ENCODE results near the gene NFATC2. TPM values are rescaled to one million over a fixed set of nuclear protein-coding genes. Genes with fewer than 3 reads are reported as not detected.

The NFATC2 gene
- total RNA-seq, 1 donor from 2014 or later = 10.6 TPM

- no peak for DNase-seq (ENCODE audit: low spot score)
Measured at GRCh38 chr20:51391926-51392325, 150.6 kb downstream of the NFATC2 start.

GRCh38 chr20:51389543-51390264, 152.8 kb downstream of the NFATC2 start:
- no peak for DNase-seq (ENCODE audit: low spot score)

GRCh38 chr20:51388756-51389542, 153.6 kb downstream of the NFATC2 start:
- DNase-seq (ENCODE audit: low spot score) = no peak

- DNase-seq (ENCODE audit: low spot score) = no peak
Measured at GRCh38 chr20:51388227-51388626, 154.3 kb downstream of the NFATC2 start.

- DNase-seq (ENCODE audit: low spot score) = no peak
Measured at GRCh38 chr20:51387125-51387875, 155.2 kb downstream of the NFATC2 start.

GRCh38 chr20:51386586-51386985, 155.9 kb downstream of the NFATC2 start:
- DNase-seq (ENCODE audit: low spot score) = no peak

GRCh38 chr20:51385646-51386530, 156.6 kb downstream of the NFATC2 start:
- DNase-seq (ENCODE audit: low spot score) = no peak

- DNase-seq (ENCODE audit: low spot score) = no peak
Measured at GRCh38 chr20:51384875-51385274, 157.6 kb downstream of the NFATC2 start.

- DNase-seq (ENCODE audit: low spot score) = no peak
Measured at GRCh38 chr20:51383891-51384510, 158.5 kb downstream of the NFATC2 start.

- no peak for DNase-seq (ENCODE audit: low spot score)
Measured at GRCh38 chr20:51382986-51383821, 159.3 kb downstream of the NFATC2 start.

- DNase-seq (ENCODE audit: low spot score) = no peak
Measured at GRCh38 chr20:51382111-51382985, 160.2 kb downstream of the NFATC2 start.

GRCh38 chr20:51381557-51381956, 161.0 kb downstream of the NFATC2 start:
- no peak for DNase-seq (ENCODE audit: low spot score)

- no peak for DNase-seq (ENCODE audit: low spot score)
Measured at GRCh38 chr20:51380401-51381385, 161.8 kb downstream of the NFATC2 start.

GRCh38 chr20:51379601-51380341, 162.7 kb downstream of the NFATC2 start:
- DNase-seq (ENCODE audit: low spot score) = no peak

GRCh38 chr20:51378171-51378928, 164.2 kb downstream of the NFATC2 start:
- no peak for DNase-seq (ENCODE audit: low spot score)

GRCh38 chr20:51377132-51377531, 165.4 kb downstream of the NFATC2 start:
- DNase-seq (ENCODE audit: low spot score) = no peak

Measured in ureter (tissue), 1 donor.